HEK293T (cell line): ENCODE measurements around the gene NREP.

Source experiments
- ARNT ChIP-seq: fragments of 450-650 bp; IDR thresholded peaks from 2 replicates; pipeline ENCODE4 v1.6.1; 2017; ENCODE audit warnings: mild to moderate bottlenecking
- BHLHE40 ChIP-seq: fragments of 450-650 bp; IDR thresholded peaks from 2 replicates; pipeline ENCODE4 v1.6.1; 2016; ENCODE audit warnings: mild to moderate bottlenecking, moderate library complexity, borderline replicate concordance
- ELF4 ChIP-seq: fragments of 450-650 bp; IDR thresholded peaks from 2 replicates; pipeline ENCODE4 v1.6.1; 2017; ENCODE audit warnings: antibody characterized with exemption
- FOXA1 ChIP-seq: fragments of 450-650 bp; IDR thresholded peaks from 2 replicates; pipeline ENCODE4 v1.6.1; 2016; ENCODE audit warnings: mild to moderate bottlenecking
- FOXM1 ChIP-seq: fragments of 450-650 bp; IDR thresholded peaks from 2 replicates; pipeline ENCODE4 v1.6.1; 2017; ENCODE audit warnings: mild to moderate bottlenecking, borderline replicate concordance
- NFRKB ChIP-seq: fragments of 450-650 bp; IDR thresholded peaks from 2 replicates; pipeline ENCODE4 v1.6.1; 2016; ENCODE audit warnings: mild to moderate bottlenecking, moderate library complexity
- SP1 ChIP-seq: fragments of 450-650 bp; IDR thresholded peaks from 2 replicates; pipeline ENCODE4 v1.6.1; 2017
- TF ChIP-seq, protein P1 (sequence below): fragments of 450-650 bp; IDR thresholded peaks from 2 replicates; pipeline ENCODE4 v1.6.1; 2016

DNA sequence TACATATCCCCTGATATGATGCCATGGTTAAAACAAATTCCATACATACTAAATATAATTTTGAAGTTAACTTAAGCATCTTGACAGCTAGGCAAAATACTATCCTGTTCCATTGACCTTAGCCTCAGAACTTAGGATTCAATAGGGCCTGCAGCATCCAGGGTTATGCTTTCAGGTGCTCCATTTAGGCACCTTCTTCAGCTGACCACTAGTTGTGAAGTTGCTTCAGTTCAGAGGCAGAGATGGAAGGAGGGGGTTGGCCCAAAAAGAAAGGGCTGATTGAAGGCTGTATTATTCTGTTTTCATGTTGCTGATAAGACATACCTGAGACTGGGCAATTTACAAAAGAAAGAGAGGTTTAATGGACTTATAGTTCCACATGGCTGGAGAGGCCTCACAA lies 7.0 kb upstream of the NREP start:
- TF ChIP-seq FOXM1 (no peak), FOXA1 (no peak), ELF4 (no peak), BHLHE40 (no peak), NFRKB (no peak), ARNT (no peak), SP1 (no peak)
- TF ChIP-seq, protein P1, sequence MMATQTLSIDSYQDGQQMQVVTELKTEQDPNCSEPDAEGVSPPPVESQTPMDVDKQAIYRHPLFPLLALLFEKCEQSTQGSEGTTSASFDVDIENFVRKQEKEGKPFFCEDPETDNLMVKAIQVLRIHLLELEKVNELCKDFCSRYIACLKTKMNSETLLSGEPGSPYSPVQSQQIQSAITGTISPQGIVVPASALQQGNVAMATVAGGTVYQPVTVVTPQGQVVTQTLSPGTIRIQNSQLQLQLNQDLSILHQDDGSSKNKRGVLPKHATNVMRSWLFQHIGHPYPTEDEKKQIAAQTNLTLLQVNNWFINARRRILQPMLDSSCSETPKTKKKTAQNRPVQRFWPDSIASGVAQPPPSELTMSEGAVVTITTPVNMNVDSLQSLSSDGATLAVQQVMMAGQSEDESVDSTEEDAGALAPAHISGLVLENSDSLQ: no peak
